Parathyroid adenoma (tissue), 2 donors: ENCODE data around the gene OVOL3.

Source experiments
- H2AFZ ChIP-seq: fragments of 300-600 bp; sonication (generic); one replicate; pipeline ENCODE4 v1.7.0; 2017; ENCODE audit warnings: antibody characterized with exemption, mild to moderate bottlenecking
- H3K27ac ChIP-seq: fragments of 300-600 bp; sonication (generic); one replicate; pipeline ENCODE4 v1.7.0; 2017
- H3K27me3 ChIP-seq: fragments of 300-600 bp; sonication (generic); one replicate; pipeline ENCODE4 v1.7.0; 2017; ENCODE audit warnings: low read length; ENCODE audit not compliant: control insufficient read depth, insufficient read depth
- H3K36me3 ChIP-seq: fragments of 300-600 bp; sonication (generic); one replicate; pipeline ENCODE4 v1.7.0; 2017; ENCODE audit warnings: low read length; ENCODE audit not compliant: control insufficient read depth, insufficient read depth
- H3K4me1 ChIP-seq: fragments of 300-600 bp; sonication (generic); one replicate; pipeline ENCODE4 v1.7.0; 2017; ENCODE audit warnings: control low read depth
- H3K4me2 ChIP-seq: fragments of 300-600 bp; sonication (generic); one replicate; pipeline ENCODE4 v1.7.0; 2017; ENCODE audit warnings: low read length
- H3K4me3 ChIP-seq: fragments of 300-600 bp; sonication (generic); one replicate; pipeline ENCODE4 v1.7.0; 2017; ENCODE audit warnings: low read depth, low read length
- H3K79me2 ChIP-seq: fragments of 300-600 bp; sonication (generic); one replicate; pipeline ENCODE4 v1.7.0; 2017; ENCODE audit warnings: control low read depth
- H3K9ac ChIP-seq: fragments of 300-600 bp; sonication (generic); one replicate; pipeline ENCODE4 v1.7.0; 2017; ENCODE audit warnings: mild to moderate bottlenecking
- H3K9me3 ChIP-seq: fragments of 300-600 bp; sonication (generic); one replicate; pipeline ENCODE4 v1.7.0; 2017; ENCODE audit warnings: low read length; ENCODE audit not compliant: control insufficient read depth
- CTCF ChIP-seq: fragments of 300-600 bp; sonication (generic); IDR thresholded peaks from one replicate; pipeline ENCODE4 v1.7.0; 2017; ENCODE audit warnings: antibody characterized with exemption, mild to moderate bottlenecking
- donor health status: primary hyperparathyroidism.

The OVOL3 gene

DNA sequence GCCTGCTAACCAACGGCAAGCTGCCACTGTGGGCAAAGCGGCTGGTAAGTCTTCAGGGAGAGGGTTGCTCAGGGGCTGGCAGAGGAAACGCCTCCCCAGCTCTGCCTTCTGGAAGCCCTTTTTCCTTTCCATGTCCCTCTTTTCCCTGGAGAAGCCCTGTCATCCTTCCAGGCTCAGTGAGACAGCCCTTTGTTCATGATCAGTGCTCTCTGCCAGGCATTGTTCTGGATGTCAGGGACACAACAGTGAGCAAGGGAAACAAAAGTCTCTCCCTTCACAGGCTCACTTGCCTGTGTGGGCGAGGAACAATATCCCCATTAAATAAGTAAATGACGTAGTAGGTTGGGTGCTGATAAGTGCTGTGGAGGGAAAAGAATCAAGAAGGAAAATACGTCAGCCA lies 13.9 kb upstream of the OVOL3 start:
- Histone ChIP-seq H3K4me2 (no peak overlapping the region), H3K27ac (no peak overlapping the region), H3K9ac (no peak overlapping the region)

DNA sequence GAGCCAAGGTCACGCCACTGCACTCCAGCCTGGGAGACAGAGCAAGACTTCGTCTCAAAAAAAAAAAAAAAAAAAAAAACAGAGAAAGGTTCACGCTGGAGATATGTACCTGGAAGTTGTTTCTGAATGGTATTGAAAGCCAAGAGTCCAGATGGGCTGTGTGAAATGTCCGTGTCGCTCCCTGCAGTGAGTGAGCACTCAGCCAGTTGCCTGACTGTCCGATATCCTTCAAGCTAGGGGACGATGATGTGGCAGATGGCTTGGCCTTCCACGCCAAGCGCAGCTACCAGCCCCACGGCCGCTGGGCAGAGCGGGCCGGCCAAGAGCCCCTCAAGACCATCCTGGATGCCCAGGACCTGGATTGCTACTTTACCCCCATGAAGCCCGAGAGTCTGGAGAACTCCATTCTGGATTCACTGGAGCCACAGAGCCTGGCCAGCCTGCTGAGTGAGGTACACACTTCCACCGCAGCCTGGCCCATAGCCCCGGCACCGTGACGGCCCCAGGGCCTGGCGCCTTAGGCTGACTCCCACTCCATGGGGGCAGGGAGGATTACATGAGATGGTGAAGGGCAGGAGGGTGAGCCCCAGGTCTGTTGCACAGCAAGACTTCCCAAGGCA lies 11.7 kb upstream of the OVOL3 start:
- H3K9me3 ChIP-seq: no peaks in the 10 kb centered on the region
- no peak overlapping the region for H3K4me2 ChIP-seq
- H3K36me3 ChIP-seq: no peaks in the 10 kb centered on the region
- H2AFZ ChIP-seq: no peak overlapping the region
- no peaks in the 10 kb centered on the region for H3K79me2 ChIP-seq
- no peak for TF ChIP-seq CTCF
- H3K27ac ChIP-seq: no peak overlapping the region
- H3K4me1 ChIP-seq: no peaks in the 10 kb centered on the region
- no peak overlapping the region for H3K4me3 ChIP-seq
- H3K9ac ChIP-seq: no peak overlapping the region
- H3K27me3 ChIP-seq: no peaks in the 10 kb centered on the region

More for the DNA sequence above, 13.9 kb upstream of the OVOL3 start:
- no peaks in the 10 kb centered on the region for H3K9me3 ChIP-seq
- no peaks in the 10 kb centered on the region for H3K4me1 ChIP-seq
- no peaks in the 10 kb centered on the region for H3K79me2 ChIP-seq
- H3K27me3 ChIP-seq: no peaks in the 10 kb centered on the region
- no peak overlapping the region for H2AFZ ChIP-seq
- TF ChIP-seq CTCF: no peak
- no peak overlapping the region for H3K4me3 ChIP-seq
- H3K36me3 ChIP-seq: no peaks in the 10 kb centered on the region

- H3K4me2 ChIP-seq: no peak overlapping the region
- H3K9me3 ChIP-seq: no peaks in the 10 kb centered on the region
- no peaks in the 10 kb centered on the region for H3K4me1 ChIP-seq
- H3K27me3 ChIP-seq: no peaks in the 10 kb centered on the region
- H3K27ac ChIP-seq: no peak overlapping the region
- H3K4me3 ChIP-seq: no peak overlapping the region
- no peak for TF ChIP-seq CTCF
- H3K9ac ChIP-seq: no peak overlapping the region
- no peak overlapping the region for H2AFZ ChIP-seq
- no peaks in the 10 kb centered on the region for H3K79me2 ChIP-seq
- H3K36me3 ChIP-seq: no peaks in the 10 kb centered on the region
Measured at GRCh38 chr19:36100476-36100875, 10.5 kb upstream of the OVOL3 start.

- no peak overlapping the region for H3K4me2 ChIP-seq
- H3K9me3 ChIP-seq: no peaks in the 10 kb centered on the region
- no peaks in the 10 kb centered on the region for H3K79me2 ChIP-seq
- no peaks in the 10 kb centered on the region for H3K36me3 ChIP-seq
- no peaks in the 10 kb centered on the region for H3K27me3 ChIP-seq
- no peak overlapping the region for H3K27ac ChIP-seq
- TF ChIP-seq CTCF: no peak
- no peak overlapping the region for H3K9ac ChIP-seq
- no peak overlapping the region for H3K4me3 ChIP-seq
- H3K4me1 ChIP-seq: no peaks in the 10 kb centered on the region
- no peak overlapping the region for H2AFZ ChIP-seq
Measured at GRCh38 chr19:36101550-36102327, 9.2 kb upstream of the OVOL3 start.
